Left renal cortex interstitium (tissue), 4 donors: Measurements from ENCODE around the gene GRPEL2. TPM values are rescaled to one million over a fixed set of nuclear protein-coding genes. Genes with fewer than 3 reads are reported as not detected.
A peak's percentile ranks its signal among the peaks of the same experiment; 100 is the strongest.
"Not testable (repeated sequence)": the region's sequence is repeated elsewhere in the genome, so short reads cannot be mapped to it uniquely, and the experiment has no call there.

Source experiments
- DNase-seq, 4 donors: peaks; one replicate each; pipeline ENCODE4 v3.0.0-alpha.2; 2013; ENCODE audit warnings: low read depth in 4 of 4, low spot score in 2 of 4, missing footprints in 1 of 4
- polyA plus RNA-seq, 4 donors: library from polyadenylated mRNA; unstranded; fragments of 120-200 nt; gene quantifications; one replicate each; pipeline ENCODE4 v1.2.1, GENCODE V29; 2013; ENCODE audit not compliant: insufficient read length in 4 of 4

The GRPEL2 gene
- polyA plus RNA-seq, 4 donors: 17.1 to 22.3 (median 17.7) TPM

GRCh38 chr5:149374801-149375200 is 29.5 kb downstream of the GRPEL2 start:
- DNase-seq: no peak

DNA sequence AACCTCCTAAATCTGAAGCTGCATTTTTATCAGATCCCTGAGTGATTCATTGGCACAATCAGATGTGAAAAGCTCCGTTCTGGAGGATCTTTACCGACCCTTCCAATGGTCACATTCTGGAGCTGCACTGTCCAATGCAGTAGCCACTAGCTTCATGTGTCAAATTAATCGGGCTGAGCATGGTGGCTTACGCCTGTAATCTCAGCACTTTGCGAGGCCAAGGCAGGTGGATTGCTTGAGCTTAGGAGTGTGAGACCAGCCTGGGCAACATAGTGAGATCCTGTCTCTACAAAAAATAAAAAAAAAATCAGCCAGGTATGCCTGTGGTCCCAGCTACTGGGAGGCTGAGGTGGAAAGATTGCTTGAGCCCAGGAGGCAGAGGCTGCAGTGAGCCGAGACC is 30.1 kb downstream of the GRPEL2 start:
- no peak for DNase-seq

DNA sequence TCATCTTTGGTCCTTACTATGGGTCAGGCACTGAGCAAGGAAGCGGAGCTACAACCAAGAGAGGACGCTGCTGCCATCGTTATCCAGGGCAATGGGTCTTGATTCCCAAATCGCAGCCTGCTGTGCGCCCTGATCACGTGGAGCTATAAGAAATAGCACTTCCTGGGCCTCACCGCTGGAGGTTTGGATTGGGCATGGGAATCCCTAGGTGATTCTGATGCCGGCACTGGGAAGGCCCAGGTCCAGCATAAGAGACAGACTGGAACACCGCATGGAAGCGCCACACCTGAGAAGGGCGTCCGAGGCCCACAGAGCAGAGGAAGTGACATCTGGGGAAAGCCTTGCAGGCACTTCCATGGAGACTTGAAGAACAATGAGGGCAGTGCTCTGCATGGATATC is 30.8 kb downstream of the GRPEL2 start:
- no peak for DNase-seq

- no peak for DNase-seq
Observed at GRCh38 chr5:149376711-149377447, 31.6 kb downstream of the GRPEL2 start.

GRCh38 chr5:149378241-149378820 is 33.0 kb downstream of the GRPEL2 start:
- DNase-seq: no peak

GRCh38 chr5:149379177-149379761 is 34.0 kb downstream of the GRPEL2 start, which contains the start of gene IL17B:
Gene IL17B (minus strand): TSS chr5:149379292. CDS start chr5:149379225, 67 bp downstream.
- DNase-seq: no peak

DNA sequence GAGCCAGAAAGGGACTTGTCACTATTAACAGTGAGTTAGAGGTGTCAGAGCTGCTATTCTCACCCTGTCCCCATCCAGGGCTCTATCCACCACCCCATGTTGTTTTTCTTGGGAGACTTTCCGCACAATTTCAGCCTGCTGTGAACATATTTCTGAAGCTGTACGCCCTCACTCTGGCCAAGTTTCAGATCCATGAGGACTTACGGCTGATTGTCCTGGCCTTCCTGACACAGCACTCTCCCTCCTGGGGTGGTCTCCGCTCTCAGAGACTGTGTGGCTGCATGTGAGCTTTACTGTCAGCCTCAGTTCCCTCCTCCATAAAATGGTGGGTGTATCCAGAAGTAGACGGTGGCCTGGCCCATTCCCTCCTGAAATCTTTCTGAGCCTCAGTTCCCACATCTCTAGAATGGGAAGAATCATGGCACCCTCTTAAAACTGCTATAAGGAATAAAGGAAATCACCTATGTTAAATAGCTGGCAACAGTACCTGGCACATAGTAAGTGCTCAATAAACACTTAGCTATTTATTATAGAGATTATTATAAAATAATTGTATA is 34.6 kb downstream of the GRPEL2 start:
- DNase-seq: peak in 1 of 4 donors; percentile 50

DNA sequence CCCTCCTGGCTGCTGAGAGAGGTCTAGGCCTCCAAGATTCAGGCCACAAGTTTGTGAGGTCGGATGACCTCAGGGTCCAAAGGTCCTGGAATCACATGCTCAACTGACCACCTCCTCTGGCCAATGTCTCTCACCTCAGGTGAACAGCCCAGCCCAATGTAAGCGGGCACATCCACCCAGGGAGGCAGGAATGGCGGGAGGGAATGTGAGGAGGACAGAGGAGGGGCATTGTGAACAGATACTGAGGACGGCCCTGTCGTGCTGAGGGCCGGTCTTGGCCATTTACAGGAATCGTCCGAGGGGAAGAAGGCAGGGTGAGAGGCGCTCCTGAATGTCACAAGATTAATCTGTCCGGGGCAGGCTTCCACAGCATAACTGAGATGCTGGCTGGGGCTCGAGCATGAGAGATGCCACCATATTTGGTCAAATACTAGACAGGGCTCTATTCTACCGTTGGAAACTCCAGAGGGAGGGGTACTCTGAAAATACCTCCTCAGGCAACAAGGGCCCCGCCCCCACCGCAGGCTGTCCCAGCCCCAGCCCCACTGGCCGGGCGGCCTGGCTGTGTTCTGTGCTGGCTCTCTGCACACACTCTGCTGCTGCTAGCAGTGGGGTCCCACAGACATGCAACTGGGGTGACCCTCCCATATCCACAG is 35.3 kb downstream of the GRPEL2 start:
- DNase-seq: no peak

GRCh38 chr5:149381261-149381985 is 36.1 kb downstream of the GRPEL2 start:
- no peak for DNase-seq

- DNase-seq: peak in 1 of 4 donors; percentile 69
Observed at GRCh38 chr5:149381986-149382338, 36.7 kb downstream of the GRPEL2 start.

- no peak for DNase-seq
Observed at GRCh38 chr5:149382517-149383220, 37.4 kb downstream of the GRPEL2 start.

DNA sequence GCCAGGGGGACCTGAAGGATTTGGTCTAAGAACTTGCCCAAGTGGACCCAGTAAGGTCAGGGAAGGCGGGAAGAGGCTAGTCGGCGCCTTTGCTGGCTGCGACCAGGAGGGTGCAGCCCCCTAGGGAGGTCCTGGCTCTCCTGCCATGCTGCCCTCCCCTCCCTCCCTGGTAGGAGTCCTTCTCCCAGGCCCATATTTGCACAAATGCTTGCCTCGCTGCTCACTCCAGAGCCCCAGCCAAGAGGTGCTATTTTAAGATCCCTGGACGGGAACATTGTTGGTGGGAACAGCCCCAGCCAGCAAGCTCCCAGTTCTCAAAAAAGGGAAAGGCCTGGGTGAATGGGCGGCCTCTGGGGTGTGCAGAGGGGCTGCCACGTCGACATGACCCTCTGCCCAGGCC is 38.1 kb downstream of the GRPEL2 start:
- no peak for DNase-seq

- DNase-seq: no peak
Observed at GRCh38 chr5:149386166-149386565, 40.9 kb downstream of the GRPEL2 start.

DNA sequence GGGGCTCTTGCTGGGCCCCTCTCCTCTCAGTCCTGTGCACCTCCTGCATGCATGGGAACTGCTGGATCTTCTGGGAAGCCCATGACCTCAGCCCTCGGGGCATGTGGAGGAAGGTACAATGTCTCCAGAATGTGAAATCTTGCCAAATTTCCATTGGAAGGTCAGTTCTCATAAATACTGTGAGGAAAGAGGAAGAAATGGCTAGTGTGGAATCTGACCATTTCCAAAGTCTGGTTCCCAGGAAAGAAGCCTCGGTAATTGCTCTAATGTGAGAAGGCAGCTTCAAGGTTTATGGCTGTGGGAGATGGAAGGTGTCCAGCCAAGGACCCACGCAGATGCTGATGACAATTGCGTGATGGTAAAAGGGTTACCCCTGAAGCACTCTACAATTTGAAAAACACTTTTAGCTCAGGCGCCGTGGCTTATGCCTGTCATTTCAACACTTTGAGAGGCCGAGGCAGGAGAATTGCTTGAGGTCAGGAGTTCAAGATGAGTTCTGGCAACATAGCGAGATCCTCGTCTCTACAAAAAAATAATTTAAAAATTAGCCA is 41.9 kb downstream of the GRPEL2 start:
- DNase-seq: no peak

GRCh38 chr5:149387982-149388381 is 42.7 kb downstream of the GRPEL2 start:
- DNase-seq: no peak

GRCh38 chr5:149388498-149389190 is 43.3 kb downstream of the GRPEL2 start:
- DNase-seq: no peak

- DNase-seq: no peak
Observed at GRCh38 chr5:149389552-149390495, 44.5 kb downstream of the GRPEL2 start.

- not testable (repeated sequence) for DNase-seq
Observed at GRCh38 chr5:149391076-149391475, 45.8 kb downstream of the GRPEL2 start.
